ENCODE measurements around the gene ZMAT3. TPM values are rescaled to one million over a fixed set of nuclear protein-coding genes. Genes with fewer than 3 reads are reported as not detected.

The ZMAT3 gene
- total and polyA plus RNA-seq, 4 donors, result 1.9 to 5.4 (median 2.8) TPM

DNA sequence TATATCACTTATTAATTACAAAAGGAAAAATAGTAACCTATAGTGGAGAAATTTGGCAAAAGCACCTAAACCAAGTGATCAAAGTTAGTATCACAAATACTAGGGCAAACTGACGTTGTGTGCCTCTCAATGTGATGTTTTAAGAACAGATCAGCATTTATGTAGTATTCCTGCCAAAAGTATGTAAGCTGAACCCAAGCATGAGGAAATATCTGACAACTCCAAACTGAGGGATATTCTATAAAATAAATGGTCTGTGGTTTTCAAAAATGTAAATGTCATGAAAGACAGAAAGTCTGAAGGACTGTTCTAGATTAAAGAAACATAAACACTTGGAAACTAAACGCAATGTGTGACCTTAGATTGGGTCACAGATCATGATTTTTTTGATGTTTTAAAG lies 42.3 kb upstream of the ZMAT3 start:
- Histone ChIP-seq H3K9me3 (ENCODE audit: control insufficient read depth in 4 of 4, low read length in 3 of 4) (peaks cover 0 to 4% (median 0%) of the 10 kb centered on the region in 4 donors), H3K27me3 (ENCODE audit: control insufficient read depth in 4 of 4, insufficient read depth in 4 of 4, low read length in 3 of 4) (no peaks in the 10 kb centered on the region), H3K9ac (ENCODE audit: low read depth in 1 of 2, low read length in 2 of 2) (no peak overlapping the region), H3K4me3 (ENCODE audit: low read depth in 1 of 3, low read length in 3 of 3) (no peak overlapping the region), H3K27ac (ENCODE audit: low read depth in 1 of 2, low read length in 2 of 2) (no peak overlapping the region), H3K4me1 (ENCODE audit: control insufficient read depth in 4 of 4, insufficient read depth in 4 of 4, low read length in 3 of 4) (no peaks in the 10 kb centered on the region), H3K36me3 (ENCODE audit: control insufficient read depth in 4 of 4, insufficient read depth in 3 of 4, low read depth in 1 of 4, low read length in 3 of 4) (no peaks in the 10 kb centered on the region)
- no peak for DNase-seq (ENCODE audit: low spot score)
- WGBS, result 67% methylated on average over 2 of the region's 2 CpGs
- TF ChIP-seq EGR1 (IDR thresholded peaks at IDR 0.05; ENCODE audit: low read depth in 2 of 2), result no peak
- no peak for TF ChIP-seq RAD21 (IDR thresholded peaks at IDR 0.05)
- no peak for TF ChIP-seq RXRA (IDR thresholded peaks at IDR 0.05)
- no peak for TF ChIP-seq JUND (IDR thresholded peaks at IDR 0.05)
- TF ChIP-seq, protein P1, sequence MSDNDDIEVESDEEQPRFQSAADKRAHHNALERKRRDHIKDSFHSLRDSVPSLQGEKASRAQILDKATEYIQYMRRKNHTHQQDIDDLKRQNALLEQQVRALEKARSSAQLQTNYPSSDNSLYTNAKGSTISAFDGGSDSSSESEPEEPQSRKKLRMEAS (IDR thresholded peaks at IDR 0.05), result no peak
- TF ChIP-seq SP1 (IDR thresholded peaks at IDR 0.05), result no peak
- TF ChIP-seq YY1 (IDR thresholded peaks at IDR 0.05), result no peak
- no peak for TF ChIP-seq FOXA2 (IDR thresholded peaks at IDR 0.05)
- no peak for TF ChIP-seq TAF1 (conservative IDR thresholded peaks at IDR 0.05)
- TF ChIP-seq HNF4G (IDR thresholded peaks at IDR 0.05), result no peak
- no peak for TF ChIP-seq REST (IDR thresholded peaks at IDR 0.05)
- TF ChIP-seq FOXA1 (IDR thresholded peaks at IDR 0.05), result no peak
- TF ChIP-seq NR2F2 (IDR thresholded peaks at IDR 0.05), result no peak
- TF ChIP-seq, protein P2, sequence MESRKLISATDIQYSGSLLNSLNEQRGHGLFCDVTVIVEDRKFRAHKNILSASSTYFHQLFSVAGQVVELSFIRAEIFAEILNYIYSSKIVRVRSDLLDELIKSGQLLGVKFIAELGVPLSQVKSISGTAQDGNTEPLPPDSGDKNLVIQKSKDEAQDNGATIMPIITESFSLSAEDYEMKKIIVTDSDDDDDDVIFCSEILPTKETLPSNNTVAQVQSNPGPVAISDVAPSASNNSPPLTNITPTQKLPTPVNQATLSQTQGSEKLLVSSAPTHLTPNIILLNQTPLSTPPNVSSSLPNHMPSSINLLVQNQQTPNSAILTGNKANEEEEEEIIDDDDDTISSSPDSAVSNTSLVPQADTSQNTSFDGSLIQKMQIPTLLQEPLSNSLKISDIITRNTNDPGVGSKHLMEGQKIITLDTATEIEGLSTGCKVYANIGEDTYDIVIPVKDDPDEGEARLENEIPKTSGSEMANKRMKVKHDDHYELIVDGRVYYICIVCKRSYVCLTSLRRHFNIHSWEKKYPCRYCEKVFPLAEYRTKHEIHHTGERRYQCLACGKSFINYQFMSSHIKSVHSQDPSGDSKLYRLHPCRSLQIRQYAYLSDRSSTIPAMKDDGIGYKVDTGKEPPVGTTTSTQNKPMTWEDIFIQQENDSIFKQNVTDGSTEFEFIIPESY (IDR thresholded peaks at IDR 0.05), result no peak
- TF ChIP-seq HNF4A (conservative IDR thresholded peaks at IDR 0.05), result no peak
- TF ChIP-seq GABPA (IDR thresholded peaks at IDR 0.05 in 1 of 2, conservative IDR thresholded peaks at IDR 0.05 in 1 of 2), result no peak
- TF ChIP-seq CTCF (IDR thresholded peaks at IDR 0.05; ENCODE audit: low read depth, low read length, missing input control), result no peak

GRCh38 chr3:179108086-179108485 lies 36.5 kb upstream of the ZMAT3 start:
- no peak overlapping the region for H3K4me3 ChIP-seq (ENCODE audit: low read depth in 1 of 3, low read length in 3 of 3)
- no peak for DNase-seq (ENCODE audit: low spot score)
- H3K9me3 ChIP-seq (ENCODE audit: control insufficient read depth in 4 of 4, low read length in 3 of 4), result peaks cover 0 to 4% (median 0%) of the 10 kb centered on the region in 4 donors
- no peaks in the 10 kb centered on the region for H3K4me1 ChIP-seq (ENCODE audit: control insufficient read depth in 4 of 4, insufficient read depth in 4 of 4, low read length in 3 of 4)
- H3K9ac ChIP-seq (ENCODE audit: low read depth in 1 of 2, low read length in 2 of 2), result no peak overlapping the region
- H3K27me3 ChIP-seq (ENCODE audit: control insufficient read depth in 4 of 4, insufficient read depth in 4 of 4, low read length in 3 of 4), result no peaks in the 10 kb centered on the region
- H3K36me3 ChIP-seq (ENCODE audit: control insufficient read depth in 4 of 4, insufficient read depth in 3 of 4, low read depth in 1 of 4, low read length in 3 of 4), result no peaks in the 10 kb centered on the region
- no peak overlapping the region for H3K27ac ChIP-seq (ENCODE audit: low read depth in 1 of 2, low read length in 2 of 2)
- 70% methylated on average over 1 of the region's 1 CpG for WGBS
- no peak for TF ChIP-seq REST (IDR thresholded peaks at IDR 0.05)
- TF ChIP-seq YY1 (IDR thresholded peaks at IDR 0.05), result no peak
- TF ChIP-seq, protein P3, sequence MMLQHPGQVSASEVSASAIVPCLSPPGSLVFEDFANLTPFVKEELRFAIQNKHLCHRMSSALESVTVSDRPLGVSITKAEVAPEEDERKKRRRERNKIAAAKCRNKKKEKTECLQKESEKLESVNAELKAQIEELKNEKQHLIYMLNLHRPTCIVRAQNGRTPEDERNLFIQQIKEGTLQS (IDR thresholded peaks at IDR 0.05), result no peak
- no peak for TF ChIP-seq SP1 (IDR thresholded peaks at IDR 0.05)
- TF ChIP-seq JUND (IDR thresholded peaks at IDR 0.05), result no peak
- TF ChIP-seq, protein P1 (IDR thresholded peaks at IDR 0.05), result no peak

All from liver (tissue), 9 donors.